MCF 10A (cell line): Measurements from ENCODE around the gene SRCIN1. TPM values are rescaled to one million over a fixed set of nuclear protein-coding genes. Genes with fewer than 3 reads are reported as not detected.

ENCODE experiments used
- BruUV-seq: library from RNA; stranded (reverse); fragments of 400-500 nt; replicated peaks from 2 replicates; lab custom pipeline; 2021; lab: Mats Ljungman, UMichigan
- CTCF ChIA-PET: fragments of 300-600 bp; sonication (Branson Sonifier 250); formaldehyde crosslinking; extraction: SDS; loops from one replicate; lab custom pipeline; 2021; ENCODE audit warnings: antibody characterized with exemption, inconsistent platforms; lab: Yijun Ruan, JAX
- POLR2A ChIA-PET: fragments of 300-600, 350-650 bp; sonication (Branson Sonifier 250); formaldehyde crosslinking; extraction: SDS; loops from one replicate; lab custom pipeline; 2020; ENCODE audit warnings: antibody characterized with exemption, inconsistent platforms; lab: Yijun Ruan, JAX
- DNase-seq: peaks from one replicate; pipeline ENCODE4 v3.0.0-alpha.2; 2018; ENCODE audit not compliant: unreplicated experiment
- H3K27ac Mint-ChIP-seq: one replicate; pipeline ENCODE4 v1.8.0; 2022; ENCODE audit warnings: mild to moderate bottlenecking, low read depth, mixed read lengths; ENCODE audit not compliant: unreplicated experiment
- H3K27me3 Mint-ChIP-seq: one replicate; pipeline ENCODE4 v1.8.0; 2022; ENCODE audit warnings: mixed read lengths; ENCODE audit not compliant: insufficient read depth, unreplicated experiment
- H3K36me3 Mint-ChIP-seq: one replicate; pipeline ENCODE4 v1.8.0; 2022; ENCODE audit warnings: mild to moderate bottlenecking, moderate library complexity, mixed read lengths; ENCODE audit not compliant: insufficient read depth, unreplicated experiment
- H3K4me1 Mint-ChIP-seq: one replicate; pipeline ENCODE4 v1.8.0; 2022; ENCODE audit warnings: mixed read lengths; ENCODE audit not compliant: insufficient read depth, unreplicated experiment
- H3K4me3 Mint-ChIP-seq: one replicate; pipeline ENCODE4 v1.8.0; 2022; ENCODE audit warnings: mild to moderate bottlenecking, moderate library complexity, mixed read lengths; ENCODE audit not compliant: unreplicated experiment
- H3K9me3 Mint-ChIP-seq: one replicate; pipeline ENCODE4 v1.8.0; 2022; ENCODE audit warnings: mixed read lengths; ENCODE audit not compliant: unreplicated experiment
- intact Hi-C: fragments of 100-400 bp; cut with micrococcal nuclease; formaldehyde crosslinking; loops from 2 replicates; pipeline ENCODE4 v1.14.1; 2022
- total RNA-seq: library from RNA; stranded (reverse); gene quantifications from 2 replicates; pipeline ENCODE4 v1.2.3, GENCODE V29; 2022
- TF ChIP-seq, protein P1 (sequence below): fragments of 200-600 bp; IDR thresholded peaks from one replicate; pipeline ENCODE4 v1.8.0; 2022; ENCODE audit warnings: antibody characterized with exemption, mild to moderate bottlenecking; ENCODE audit not compliant: unreplicated experiment

The SRCIN1 gene
- total RNA-seq, 1 experiment from 2014 or later = 5.7 TPM

DNA sequence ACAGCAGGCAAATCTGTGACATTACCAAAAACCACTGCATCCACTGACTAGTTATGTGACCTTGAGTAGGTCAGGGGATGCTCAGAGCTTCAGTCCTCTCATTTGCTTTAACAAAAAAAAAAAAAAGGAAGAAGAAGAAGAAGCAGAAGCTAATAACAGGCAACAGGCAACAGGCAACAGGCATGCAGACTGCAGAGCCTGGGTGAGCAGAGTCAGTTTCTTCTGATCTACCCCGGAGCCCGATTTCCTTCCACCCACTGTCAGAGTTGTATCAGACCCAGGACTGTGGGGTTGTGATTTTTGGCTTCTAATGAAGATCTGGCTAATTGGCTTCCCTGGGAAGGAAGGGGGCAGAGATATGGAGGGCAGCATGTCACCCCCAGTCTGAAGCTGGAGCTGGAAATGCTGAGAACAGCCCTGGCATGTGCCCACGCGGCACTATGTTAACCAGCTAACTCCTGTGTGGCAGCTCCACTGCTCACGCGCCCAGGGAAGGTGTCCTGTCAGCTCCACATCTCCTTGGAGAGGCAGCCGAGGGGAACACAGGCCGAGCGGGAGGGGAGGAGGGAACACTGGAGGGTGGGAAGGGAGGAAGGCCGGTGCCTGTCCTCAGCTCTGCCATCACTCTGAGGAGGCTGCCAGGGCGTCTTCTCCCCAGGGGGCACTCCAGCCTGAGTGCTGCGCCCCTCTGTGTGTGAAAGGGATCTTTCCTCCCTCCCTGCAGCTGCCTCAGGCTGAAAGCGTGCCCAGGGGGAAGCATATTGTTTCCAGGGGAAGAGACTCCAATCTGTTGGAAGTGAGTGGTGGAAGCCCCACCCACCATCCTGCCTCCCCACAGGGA, 17.6 kb downstream of the SRCIN1 start:
- H3K4me3 Mint-ChIP-seq = no peak overlapping the region
- H3K27ac Mint-ChIP-seq = no peak overlapping the region
- H3K9me3 Mint-ChIP-seq = no peaks in the 10 kb centered on the region
- peaks cover 7% of the 10 kb centered on the region for H3K27me3 Mint-ChIP-seq
- no peak for DNase-seq
- H3K36me3 Mint-ChIP-seq = no peaks in the 10 kb centered on the region
- H3K4me1 Mint-ChIP-seq = peaks cover 31% of the 10 kb centered on the region
- CTCF ChIA-PET = interaction anchor here (0.6 to 2.4 kb wide), 4 partner anchors 21 to 1162 kb away, joined by 3 to 16 read pairs (median 6); no protein-coding TSS in a partner anchor
- intact Hi-C loops = no loop called here
- TF ChIP-seq, protein P1, sequence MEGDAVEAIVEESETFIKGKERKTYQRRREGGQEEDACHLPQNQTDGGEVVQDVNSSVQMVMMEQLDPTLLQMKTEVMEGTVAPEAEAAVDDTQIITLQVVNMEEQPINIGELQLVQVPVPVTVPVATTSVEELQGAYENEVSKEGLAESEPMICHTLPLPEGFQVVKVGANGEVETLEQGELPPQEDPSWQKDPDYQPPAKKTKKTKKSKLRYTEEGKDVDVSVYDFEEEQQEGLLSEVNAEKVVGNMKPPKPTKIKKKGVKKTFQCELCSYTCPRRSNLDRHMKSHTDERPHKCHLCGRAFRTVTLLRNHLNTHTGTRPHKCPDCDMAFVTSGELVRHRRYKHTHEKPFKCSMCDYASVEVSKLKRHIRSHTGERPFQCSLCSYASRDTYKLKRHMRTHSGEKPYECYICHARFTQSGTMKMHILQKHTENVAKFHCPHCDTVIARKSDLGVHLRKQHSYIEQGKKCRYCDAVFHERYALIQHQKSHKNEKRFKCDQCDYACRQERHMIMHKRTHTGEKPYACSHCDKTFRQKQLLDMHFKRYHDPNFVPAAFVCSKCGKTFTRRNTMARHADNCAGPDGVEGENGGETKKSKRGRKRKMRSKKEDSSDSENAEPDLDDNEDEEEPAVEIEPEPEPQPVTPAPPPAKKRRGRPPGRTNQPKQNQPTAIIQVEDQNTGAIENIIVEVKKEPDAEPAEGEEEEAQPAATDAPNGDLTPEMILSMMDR = no peak
- POLR2A ChIA-PET = interaction anchor here (0.6 to 0.8 kb wide), 2 partner anchors 29 to 390 kb away, joined by 3 read pairs; no protein-coding TSS in a partner anchor
- BruUV-seq = no TSS peak

DNA sequence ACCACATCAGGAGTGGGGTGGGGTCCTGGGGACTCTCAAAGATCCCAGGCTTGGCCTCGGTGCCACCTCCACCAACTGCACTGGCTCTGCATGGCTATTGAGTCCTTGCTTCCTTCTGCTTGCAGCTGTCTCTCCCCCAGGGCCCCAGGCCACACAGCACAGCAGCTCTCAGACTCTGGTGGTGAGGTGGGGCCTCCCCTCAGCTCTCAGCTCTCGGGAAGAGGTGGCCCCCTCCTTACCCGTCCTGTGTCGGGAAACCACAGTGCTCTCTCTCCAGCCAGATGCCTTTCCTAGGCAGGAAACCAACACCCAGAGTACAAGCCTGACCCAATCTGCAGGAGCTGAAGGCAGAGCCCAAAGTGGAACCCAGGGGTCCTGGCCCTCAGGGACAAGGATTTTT, 18.5 kb downstream of the SRCIN1 start:
- no TSS peak for BruUV-seq
- H3K27ac Mint-ChIP-seq = no peak overlapping the region
- no peak for DNase-seq
- intact Hi-C loops = no loop called here
- no peaks in the 10 kb centered on the region for H3K27me3 Mint-ChIP-seq
- H3K4me1 Mint-ChIP-seq = peaks cover 26% of the 10 kb centered on the region
- no peaks in the 10 kb centered on the region for H3K9me3 Mint-ChIP-seq
- H3K36me3 Mint-ChIP-seq = no peaks in the 10 kb centered on the region
- TF ChIP-seq, protein P1 = no peak
- no peak overlapping the region for H3K4me3 Mint-ChIP-seq
- POLR2A ChIA-PET = interaction anchor here (0.6 kb wide), 1 partner anchor 391 kb away, joined by 3 read pairs; no protein-coding TSS in a partner anchor
- CTCF ChIA-PET = interaction anchor here (1.4 to 2.4 kb wide), 2 partner anchors 12 to 28 kb away, joined by 5 to 16 read pairs; no protein-coding TSS in a partner anchor

DNA sequence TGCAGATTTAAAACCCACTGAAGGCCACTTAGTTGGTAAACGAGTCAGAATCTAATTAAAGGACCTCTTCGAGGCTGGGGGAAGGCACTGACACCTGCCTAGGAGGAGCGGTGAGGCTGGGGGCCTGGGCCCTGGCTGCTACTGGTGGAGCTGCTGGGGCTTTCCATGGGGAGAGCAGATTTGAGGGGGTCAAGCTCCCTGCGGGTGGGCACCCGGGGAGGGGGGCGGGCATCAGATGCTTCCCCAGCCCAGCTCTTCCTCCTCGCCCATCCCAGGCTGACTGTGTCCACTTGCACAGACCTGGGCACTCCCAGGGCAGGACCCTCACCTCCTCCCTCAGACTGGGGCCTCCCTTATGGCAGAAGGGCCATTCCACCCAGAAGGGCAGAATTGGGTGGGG, 19.0 kb downstream of the SRCIN1 start:
- Mint-ChIP-seq H3K27ac (no peak overlapping the region), H3K9me3 (no peaks in the 10 kb centered on the region), H3K4me1 (peaks cover 22% of the 10 kb centered on the region), H3K36me3 (no peaks in the 10 kb centered on the region), H3K4me3 (no peak overlapping the region), H3K27me3 (no peaks in the 10 kb centered on the region)
- ChIA-PET POLR2A (no interaction called here), CTCF (interaction anchor here (0.6 to 2.4 kb wide), 3 partner anchors 12 to 706 kb away, joined by 3 to 16 read pairs (median 5); no protein-coding TSS in a partner anchor)
- TF ChIP-seq, protein P1 = no peak
- BruUV-seq = no TSS peak
- intact Hi-C loops = no loop called here
- no peak for DNase-seq

DNA sequence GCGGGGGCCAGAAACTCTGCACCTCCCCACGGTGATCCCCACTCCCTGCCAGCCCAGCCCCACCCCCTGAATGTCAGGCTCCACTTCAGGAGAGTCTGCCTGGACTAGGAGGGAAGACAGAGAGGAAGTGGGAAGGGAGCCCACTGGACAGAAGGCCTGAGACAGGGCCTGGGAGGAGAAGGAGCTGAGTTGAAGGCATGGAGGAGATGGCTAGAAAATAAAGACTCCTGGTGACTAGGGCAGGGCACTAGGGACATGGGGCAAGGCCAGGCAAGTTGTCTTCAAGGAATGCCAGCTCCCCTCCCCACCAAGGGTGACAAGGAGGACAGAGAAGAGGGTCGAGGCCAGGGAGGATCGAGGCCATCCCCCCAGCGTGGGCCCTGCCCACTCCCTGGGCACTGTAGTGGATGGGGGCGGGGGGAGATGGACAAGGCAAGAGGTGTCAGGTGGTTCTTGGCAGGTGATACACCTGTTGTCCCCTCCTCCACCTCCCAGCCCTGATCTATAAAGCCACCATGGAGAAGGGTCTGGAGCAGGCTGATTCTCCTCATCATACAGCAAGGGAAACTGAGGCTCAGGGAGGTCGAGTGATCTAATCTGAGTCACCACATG, 19.7 kb downstream of the SRCIN1 start:
- Mint-ChIP-seq H3K27me3 (no peaks in the 10 kb centered on the region), H3K4me3 (no peak overlapping the region), H3K4me1 (peaks cover 15% of the 10 kb centered on the region), H3K9me3 (no peaks in the 10 kb centered on the region), H3K27ac (no peak overlapping the region), H3K36me3 (no peaks in the 10 kb centered on the region)
- no TSS peak for BruUV-seq
- TF ChIP-seq, protein P1 = no peak
- POLR2A ChIA-PET = interaction anchor here (2.0 kb wide), 1 partner anchor 27 kb away, joined by 62 read pairs; no protein-coding TSS in a partner anchor
- CTCF ChIA-PET = interaction anchor here (0.6 to 2.4 kb wide), 6 partner anchors 13 to 239 kb away, joined by 3 to 16 read pairs (median 3); partner anchors contain the start of gene CWC25
- no peak for DNase-seq
- intact Hi-C loops = loop anchor here (2.0 kb wide), 1 partner anchor 141 kb away; no protein-coding TSS in a partner anchor
